Keratinocyte (primary cell): Measurements from ENCODE around the gene SLCO3A1.

Experiments
- CTCF ChIP-seq, 3 experiments: IDR thresholded peaks in 1 of 3; conservative IDR thresholded peaks in 1 of 3; optimal IDR thresholded peaks in 1 of 3; 2 replicates in 2 of 3; 3 replicates in 1 of 3; pipeline versions ENCODE3 to v1.5.1; 2011; ENCODE audit warnings: low read length in 3 of 3, mild to moderate bottlenecking in 3 of 3, moderate library complexity in 2 of 3, control low read depth in 1 of 3, inconsistent platforms in 1 of 3; ENCODE audit not compliant: insufficient read depth in 2 of 3; ENCODE audit errors: extremely low read depth in 1 of 3
- EZH2 ChIP-seq: IDR thresholded peaks from one replicate; pipeline ENCODE4 v1.6.1; 2012; ENCODE audit warnings: inconsistent platforms, mild to moderate bottlenecking, low read length, moderate library complexity

GRCh38 chr15:92184142-92184541 is 330.6 kb downstream of the SLCO3A1 start:
- TF ChIP-seq EZH2: no peak
- no peak for TF ChIP-seq CTCF (optimal IDR thresholded peaks at IDR 0.05 in 1 of 3, IDR thresholded peaks at IDR 0.05 in 1 of 3, conservative IDR thresholded peaks at IDR 0.05 in 1 of 3; ENCODE audit: extremely low read depth in 1 of 3, insufficient read depth in 2 of 3, low read length in 3 of 3)
